ENCODE results near the gene TAS2R1. TPM values are rescaled to one million over a fixed set of nuclear protein-coding genes. Genes with fewer than 3 reads are reported as not detected.

TAS2R1 gene
- total and polyA plus RNA-seq, 12 donors = not detected

- Histone ChIP-seq H3K27me3 (no peaks in the 10 kb centered on the region), H3K4me1 (no peaks in the 10 kb centered on the region), H3K27ac (no peak overlapping the region), H3K9me3 (peaks cover 0 to 3% (median 0%) of the 10 kb centered on the region in 11 donors), H3K4me3 (no peak overlapping the region), H3K36me3 (no peaks in the 10 kb centered on the region)
- ATAC-seq (no peak), DNase-seq (no peak)
- intact Hi-C loops (cut with DNase I) = no loop called here
- no peak for TF ChIP-seq CTCF (IDR thresholded peaks at IDR 0.05)
Measured at GRCh38 chr5:9587135-9587534, 43.0 kb downstream of the TAS2R1 start.

GRCh38 chr5:9582406-9582805, 47.7 kb downstream of the TAS2R1 start:
- ATAC-seq (no peak), DNase-seq (no peak)
- Histone ChIP-seq H3K27me3 (no peaks in the 10 kb centered on the region), H3K9me3 (peaks cover 0 to 11% (median 0%) of the 10 kb centered on the region in 11 donors), H3K4me1 (no peaks in the 10 kb centered on the region), H3K36me3 (no peaks in the 10 kb centered on the region), H3K4me3 (no peak overlapping the region), H3K27ac (no peak overlapping the region)
- WGBS, 2 donors = 81 to 87% methylated on average over 2 of the region's 2 CpGs
- intact Hi-C loops (cut with DNase I) = no loop called here
- TF ChIP-seq CTCF (IDR thresholded peaks at IDR 0.05) = no peak

Other genes with a start within 250 kb of the TAS2R1 start
- 10 to 100 TPM; 25.7 to 71.5 (median 49.9) TPM for gene SEMA5A, start 84.3 kb downstream of the TAS2R1 start, total RNA-seq
- 1 to 10 TPM; 1.9 to 4.0 TPM for gene SEMA5A, start 84.3 kb downstream of the TAS2R1 start, polyA plus RNA-seq

Data from heart right ventricle (tissue), 16 donors.